K562 (cell line): ENCODE results near the gene CNIH1. TPM values are rescaled to one million over a fixed set of nuclear protein-coding genes. Genes with fewer than 3 reads are reported as not detected.
A peak's percentile ranks its signal among the peaks of the same experiment; 100 is the strongest.

Experiments used
- ATAC-seq: fragments of 200-7000 bp; cut with Tn5 transposase; 3 replicates; pipeline ENCODE4 v1.9.1; 2020; ENCODE audit warnings: moderate library complexity
- BruUV-seq: library from RNA; stranded (reverse); fragments of 400-500 nt; replicated peaks from 2 replicates; lab custom pipeline; 2021; lab: Mats Ljungman, UMichigan
- CTCF ChIA-PET: fragments of 300-600 bp; formaldehyde crosslinking; extraction: SDS; loops from one replicate; lab custom pipeline; 2021; ENCODE audit warnings: low intra/inter-chr PET ratio; lab: Yijun Ruan, JAX
- POLR2A ChIA-PET: fragments of 300-600, 350-650 bp; sonication (Branson Sonifier 250); formaldehyde crosslinking; extraction: SDS; loops from one replicate; lab custom pipeline; 2021; ENCODE audit warnings: antibody characterized with exemption, inconsistent platforms; lab: Yijun Ruan, JAX
- DNase-seq, 4 experiments: peaks; one replicate each; pipeline versions ENCODE4 v3.0.0 to v3.0.0-alpha.2; 2011 to 2018; ENCODE audit warnings: low spot score in 3 of 4, mixed read lengths in 3 of 4; ENCODE audit errors: extremely low read depth in 1 of 4
- FAIRE-seq: peaks from 2 replicates; lab custom pipeline; 2011; peaks lifted over from hg19 to GRCh38; lab: Jason Lieb, UNC
- H2AFZ ChIP-seq: 2 replicates; pipeline ENCODE4 v1.6.0; 2011; ENCODE audit warnings: low read depth, low read length, control low read depth, inconsistent platforms
- H3K27ac ChIP-seq: fragments of 200-600 bp; 3 replicates; pipeline ENCODE4 v1.8.0; 2011; ENCODE audit warnings: low read depth, mild to moderate bottlenecking, control low read depth, inconsistent platforms, low read length, moderate library complexity, mixed read lengths; ENCODE audit errors: extremely low read depth
- H3K27me3 ChIP-seq, 2 experiments: fragments of 300-600 bp in 1 of 2; 2 replicates in 1 of 2; 3 replicates in 1 of 2; pipeline versions ENCODE4 v1.6.0 to v1.8.0; 2011; ENCODE audit warnings: inconsistent platforms in 2 of 2, low read length in 2 of 2, mild to moderate bottlenecking in 1 of 2, mixed read lengths in 1 of 2, moderate library complexity in 1 of 2; ENCODE audit not compliant: control insufficient read depth in 2 of 2, insufficient read depth in 2 of 2
- H3K36me3 ChIP-seq: fragments of 300-600 bp; 3 replicates; pipeline ENCODE4 v1.8.0; 2011; ENCODE audit warnings: mild to moderate bottlenecking, low read length, inconsistent platforms; ENCODE audit not compliant: control insufficient read depth, insufficient read depth
- H3K4me1 ChIP-seq, 2 experiments: fragments of 200-600 bp in 1 of 2; replicated peaks in 1 of 2; 2 replicates in 1 of 2; 3 replicates in 1 of 2; pipeline versions ENCODE4 v1.5.1 to v1.8.0; 2011; ENCODE audit warnings: inconsistent platforms in 2 of 2, low read length in 2 of 2, mild to moderate bottlenecking in 1 of 2, mixed read lengths in 1 of 2, moderate library complexity in 1 of 2; ENCODE audit not compliant: control insufficient read depth in 2 of 2, insufficient read depth in 2 of 2
- H3K4me2 ChIP-seq: 2 replicates; pipeline ENCODE4 v1.6.1; 2011; ENCODE audit warnings: low read length, control low read depth, inconsistent platforms, mixed read lengths; ENCODE audit not compliant: insufficient read depth
- H3K4me3 ChIP-seq: fragments of 200-600 bp; sonication (generic), shearing (Covaris generic); 2 replicates; pipeline ENCODE4 v1.5.1; 2016; ENCODE audit warnings: control low read depth, inconsistent platforms
- H3K79me2 ChIP-seq: fragments of 200-600 bp; 3 replicates; pipeline ENCODE4 v1.8.0; 2011; ENCODE audit warnings: low read length, inconsistent platforms; ENCODE audit not compliant: control insufficient read depth, insufficient read depth
- H3K9ac ChIP-seq, 2 experiments: 2 replicates each; pipeline versions ENCODE4 v1.6.0 to v1.6.1; 2011; ENCODE audit warnings: low read depth in 2 of 2, low read length in 2 of 2, control low read depth in 1 of 2, inconsistent platforms in 1 of 2, mild to moderate bottlenecking in 1 of 2, mixed read lengths in 1 of 2; ENCODE audit not compliant: insufficient read depth in 1 of 2
- H3K9me1 ChIP-seq: one replicate; pipeline ENCODE4 v1.6.0; 2011; ENCODE audit warnings: inconsistent platforms, mild to moderate bottlenecking, low read length, moderate library complexity; ENCODE audit not compliant: control insufficient read depth, insufficient read depth
- H3K9me3 ChIP-seq: replicated peaks from 2 replicates; pipeline ENCODE4 v1.5.1; 2011; ENCODE audit warnings: low read depth, low read length, inconsistent platforms; ENCODE audit not compliant: control insufficient read depth, insufficient read depth
- H4K20me1 ChIP-seq: replicated peaks from 2 replicates; pipeline ENCODE4 v1.6.1; 2011; ENCODE audit warnings: low read length, inconsistent platforms, mixed read lengths; ENCODE audit not compliant: control insufficient read depth, insufficient read depth
- ADNP ChIP-seq: fragments of 200-800 bp; sonication (Bioruptor generic); IDR thresholded peaks from 2 replicates; pipeline ENCODE4 v1.6.1; 2016; ENCODE audit warnings: missing genetic modification characterization, missing compliant biosample characterization
- ATF7 ChIP-seq: fragments of 450-650 bp; IDR thresholded peaks from 2 replicates; pipeline ENCODE4 v1.7.1; 2014; ENCODE audit warnings: mild to moderate bottlenecking, moderate library complexity
- CBFA2T3 ChIP-seq: fragments of 450-650 bp; IDR thresholded peaks from 2 replicates; pipeline ENCODE4 v1.6.1; 2017
- DPF2 ChIP-seq: fragments of 450-650 bp; IDR thresholded peaks from 2 replicates; pipeline ENCODE4 v1.6.1; 2016
- EP300 ChIP-seq: IDR thresholded peaks from 2 replicates; pipeline ENCODE4 v1.6.1; 2012; ENCODE audit warnings: low read length, improper control_type of control experiment
- FOXM1 ChIP-seq, 2 experiments: fragments of 450-650 bp in 1 of 2; sonication (generic) in 1 of 2; formaldehyde crosslinking in 1 of 2; IDR thresholded peaks; 2 replicates each; pipeline versions ENCODE4 v1.6.1 to v1.9.0; 2017 to 2022; ENCODE audit warnings: low read depth in 2 of 2, mild to moderate bottlenecking in 2 of 2, missing genetic modification reagents in 1 of 2, moderate library complexity in 1 of 2
- GATA2 ChIP-seq: sonication (generic); formaldehyde crosslinking; IDR thresholded peaks from 2 replicates; pipeline ENCODE4 v1.4.0; 2020; ENCODE audit warnings: mild to moderate bottlenecking, missing genetic modification reagents
- GATAD2A ChIP-seq: fragments of 450-650 bp; IDR thresholded peaks from 2 replicates; pipeline ENCODE4 v1.6.1; 2017
- HMBOX1 ChIP-seq: sonication (generic); IDR thresholded peaks from 2 replicates; pipeline ENCODE4 v1.6.1; 2016
- MTA2 ChIP-seq: fragments of 450-650 bp; IDR thresholded peaks from 2 replicates; pipeline ENCODE4 v1.6.1; 2016; ENCODE audit warnings: low read depth
- MTA3 ChIP-seq: fragments of 450-650 bp; formaldehyde crosslinking; IDR thresholded peaks from 2 replicates; pipeline ENCODE4 v1.6.1; 2017; ENCODE audit warnings: mild to moderate bottlenecking, borderline replicate concordance
- MXI1 ChIP-seq: IDR thresholded peaks from 2 replicates; pipeline ENCODE4 v1.6.1; 2011; ENCODE audit warnings: low read depth, mild to moderate bottlenecking, improper control_type of control experiment, low read length
- NR2F6 ChIP-seq: fragments of 450-650 bp; formaldehyde crosslinking; IDR thresholded peaks from 2 replicates; pipeline ENCODE4 v1.4.0; 2020; ENCODE audit warnings: mild to moderate bottlenecking
- NR4A1 ChIP-seq, 2 experiments: fragments of 250-450 bp in 1 of 2; fragments of 450-650 bp in 1 of 2; sonication (Bioruptor Pico) in 1 of 2; IDR thresholded peaks; 2 replicates each; pipeline versions ENCODE4 v1.4.0 to v1.6.1; 2016 to 2020; ENCODE audit warnings: mild to moderate bottlenecking in 2 of 2, missing compliant biosample characterization in 1 of 2, missing genetic modification characterization in 1 of 2, moderate library complexity in 1 of 2
- OTX1 ChIP-seq: fragments of 450-650 bp; formaldehyde crosslinking; IDR thresholded peaks from 2 replicates; pipeline ENCODE4 v1.4.0; 2022; ENCODE audit warnings: mild to moderate bottlenecking
- PKNOX1 ChIP-seq: fragments of 450-650 bp; IDR thresholded peaks from 2 replicates; pipeline ENCODE4 v1.6.1; 2016
- RBM14 ChIP-seq: fragments of 200-400 bp; formaldehyde crosslinking; IDR thresholded peaks from 2 replicates; pipeline ENCODE4 v1.6.1; 2018; ENCODE audit warnings: low read depth, mild to moderate bottlenecking, low read length, moderate library complexity, borderline replicate concordance; ENCODE audit not compliant: insufficient read depth
- SMARCA4 ChIP-seq: fragments of 450-650 bp; IDR thresholded peaks from 2 replicates; pipeline ENCODE4 v1.6.1; 2016
- TEAD1 ChIP-seq, 2 experiments: fragments of 450-650 bp in 1 of 2; sonication (generic) in 1 of 2; formaldehyde crosslinking; IDR thresholded peaks; 2 replicates each; pipeline versions ENCODE4 v1.4.0 to v1.8.0; 2020 to 2022; ENCODE audit warnings: mild to moderate bottlenecking in 2 of 2, missing genetic modification reagents in 1 of 2
- TEAD4 ChIP-seq, 2 experiments: sonication (generic) in 1 of 2; formaldehyde crosslinking in 1 of 2; IDR thresholded peaks; 2 replicates each; pipeline versions ENCODE4 v1.6.1 to v1.8.0; 2012 to 2022; ENCODE audit warnings: borderline replicate concordance in 1 of 2, inconsistent platforms in 1 of 2, low read length in 1 of 2, mild to moderate bottlenecking in 1 of 2, missing genetic modification reagents in 1 of 2
- TFAP4 ChIP-seq: sonication (generic); formaldehyde crosslinking; IDR thresholded peaks from 2 replicates; pipeline ENCODE4 v1.8.0; 2022; ENCODE audit warnings: missing genetic modification reagents, mild to moderate bottlenecking, moderate library complexity, borderline replicate concordance
- WGBS: fragments of 100-300 bp; shearing (Covaris generic); methylation state at CpG from one replicate; pipeline ENCODE4 v1.1.6; 2016; ENCODE audit warnings: low coverage, mixed read lengths; ENCODE audit not compliant: insufficient coverage; ENCODE audit errors: missing lambda C conversion rate; 5-methylcytosine and 5-hydroxymethylcytosine counted together
- in situ Hi-C: fragments of 300-500 bp; cut with MboI; formaldehyde crosslinking; loops from 4 replicates; pipeline ENCODE4 v1.15.0; 2018; ENCODE audit warnings: inconsistent platforms, mixed read lengths
- intact Hi-C: fragments of 100-400 bp; cut with micrococcal nuclease; formaldehyde crosslinking; loops from 2 replicates; pipeline ENCODE4 v1.14.2; 2022
- polyA plus RNA-seq, 8 experiments: library from polyadenylated mRNA; depleted of rRNA in 4 of 8; stranded (reverse) in 5 of 8; unstranded in 3 of 8; fragments of >200 nt; fragmentation: Nextera tagmentation in 2 of 8; fragmentation: Illumina TruSeq in 1 of 8; extraction: Ambion mirVana in 2 of 8; extraction: Trizol in 1 of 8; gene quantifications; 2 replicates each; pipeline versions ENCODE4 v1.2.1 to v1.2.3, GENCODE V29; 2011 to 2014; ENCODE audit warnings: inconsistent platforms in 1 of 8, missing spikeins in 1 of 8
- total RNA-seq, 7 experiments: library from RNA; depleted of rRNA in 6 of 7; stranded (reverse); fragments of >200 nt in 6 of 7; fragmentation: Illumina TruSeq in 2 of 7; extraction: Trizol in 2 of 7; gene quantifications; 2 replicates each; pipeline versions ENCODE4 v1.2.1 to v1.2.3, GENCODE V29; 2011 to 2021; ENCODE audit warnings: low replicate concordance in 1 of 7

CNIH1 gene
- total and polyA plus RNA-seq, 9 of the 15 experiments (the other 6 are each of a cell fraction or from before 2014, with no cell fraction given): 13.9 to 283 (median 77.3) TPM

GRCh38 chr14:54435500-54435981 is 5.6 kb downstream of the CNIH1 start:
- peak overlapping the region; percentile 49; the same call in 2 of the 3 replicates for H3K27ac ChIP-seq
- FAIRE-seq (peak; percentile 73), ATAC-seq (peak; percentile 20), DNase-seq (peak; percentile 17 to 41 (median 20))
- peaks cover 93% of the 10 kb centered on the region for H3K79me2 ChIP-seq
- H3K9ac ChIP-seq: peak overlapping the region in 1 of 2 experiments; percentile 13; a peak in 1 of 4 replicates
- no peak overlapping the region for H3K4me3 ChIP-seq
- H3K9me3 ChIP-seq: no peaks in the 10 kb centered on the region
- peaks cover 41% of the 10 kb centered on the region for H3K36me3 ChIP-seq
- H3K9me1 ChIP-seq: no peaks in the 10 kb centered on the region
- no peaks in the 10 kb centered on the region for H4K20me1 ChIP-seq
- ChIA-PET POLR2A (interaction anchor here (1.2 to 1.8 kb wide), 6 partner anchors 8 to 38 kb away, joined by 3 to 7 read pairs (median 6); no protein-coding TSS in a partner anchor), CTCF (no interaction called here)
- in situ Hi-C loops (no loop called here), intact Hi-C loops (no loop called here)
- no peaks in the 10 kb centered on the region for H3K27me3 ChIP-seq
- H2AFZ ChIP-seq: no peak overlapping the region
- no TSS peak for BruUV-seq
- peak overlapping the region; percentile 29; the same call in 1 of the 2 replicates for H3K4me2 ChIP-seq
- 0% methylated on average over 4 of the region's 4 CpGs for WGBS
- H3K4me1 ChIP-seq: peaks cover 5 to 25% of the 10 kb centered on the region in 2 experiments; a peak in 4 of 5 replicates
- TF ChIP-seq PKNOX1 (no peak), FOXM1 (IDR thresholded peaks at IDR 0.05; ENCODE audit: low read depth) (peak; percentile 39; the same call in 1 of the 2 replicates), FOXM1 (CRISPR knock-in tag; IDR thresholded peaks at IDR 0.05; ENCODE audit: low read depth) (no peak), SMARCA4 (peak; percentile 95), TEAD4 (IDR thresholded peaks at IDR 0.05; ENCODE audit: low read length) (peak; percentile 83), TEAD4 (CRISPR knock-in tag; IDR thresholded peaks at IDR 0.05; ENCODE audit: borderline replicate concordance) (no peak), OTX1 (CRISPR knock-in tag) (no peak), HMBOX1 (peak; percentile 64), TFAP4 (CRISPR knock-in tag) (peak; percentile 20; the same call in 1 of the 2 replicates), ADNP (peak; percentile 60; the same call in 1 of the 2 replicates), NR2F6 (CRISPR knock-in tag) (no peak), DPF2 (peak; percentile 95), MTA2 (peak; percentile 61), NR4A1 (CRISPR knock-in tag; IDR thresholded peaks at IDR 0.05) (no peak), NR4A1 (tag; IDR thresholded peaks at IDR 0.05) (no peak), RBM14 (no peak), TEAD1 (CRISPR knock-in tag; IDR thresholded peaks at IDR 0.05) (peak in 1 of 2 experiments; percentile 5; a peak in 1 of 4 replicates), MTA3 (0 out of 2 replicates have a peak, but pooled peaks have one; percentile 60), GATAD2A (peak; percentile 56; the same call in 1 of the 2 replicates), ATF7 (peak; percentile 62; the same call in 1 of the 2 replicates), CBFA2T3 (peak; percentile 79), EP300 (peak; percentile 70), GATA2 (CRISPR knock-in tag) (0 out of 2 replicates have a peak, but pooled peaks have one; percentile 29), MXI1 (no peak)
